ENCODE measurements around the gene FAM13A.

- TF ChIP-seq MAX (IDR thresholded peaks at IDR 0.05) (no peak), TAF1 (IDR thresholded peaks at IDR 0.05; ENCODE audit: low read depth) (no peak)
Observed at GRCh38 chr4:88802585-88803286, 254.2 kb downstream of the FAM13A start.
